HepG2 (cell line): ENCODE data around the gene TCF20. TPM values are rescaled to one million over a fixed set of nuclear protein-coding genes. Genes with fewer than 3 reads are reported as not detected.

ENCODE experiments used
- FOSL2 ChIP-seq: sonication (generic); formaldehyde crosslinking; IDR thresholded peaks from 2 replicates; pipeline ENCODE4 v1.4.0; 2020; ENCODE audit warnings: missing genetic modification reagents
- HNF4G ChIP-seq, 2 experiments: sonication (generic) in 1 of 2; formaldehyde crosslinking in 1 of 2; IDR thresholded peaks; 2 replicates each; pipeline versions ENCODE4 v1.4.0 to v1.6.1; 2011 to 2020; ENCODE audit warnings: borderline replicate concordance in 2 of 2, low read depth in 2 of 2, mild to moderate bottlenecking in 2 of 2, low read length in 1 of 2, missing genetic modification reagents in 1 of 2, moderate library complexity in 1 of 2
- ZBTB20 ChIP-seq: sonication (generic); formaldehyde crosslinking; IDR thresholded peaks from 2 replicates; pipeline ENCODE4 v1.8.1; 2023; ENCODE audit warnings: missing genetic modification reagents, low read depth, mild to moderate bottlenecking, borderline replicate concordance
- ZNF501 ChIP-seq: sonication (generic); formaldehyde crosslinking; IDR thresholded peaks from 2 replicates; pipeline ENCODE4 v1.5.1; 2020; ENCODE audit warnings: mild to moderate bottlenecking, moderate library complexity, missing genetic modification reagents
- ZNF556 ChIP-seq: sonication (generic); formaldehyde crosslinking; IDR thresholded peaks from 2 replicates; pipeline ENCODE4 v1.4.0; 2020; ENCODE audit warnings: mild to moderate bottlenecking, missing genetic modification reagents, borderline replicate concordance
- polyA plus RNA-seq, 8 experiments: library from polyadenylated mRNA; depleted of rRNA in 3 of 8; stranded (reverse) in 7 of 8; unstranded in 1 of 8; fragments of >200 nt; fragmentation: Illumina TruSeq in 4 of 8; extraction: Trizol in 4 of 8; gene quantifications; 2 replicates each; pipeline versions ENCODE4 v1.2.1 to v1.2.3, GENCODE V29; 2011 to 2016; ENCODE audit warnings: low read depth in 4 of 8, missing spikeins in 1 of 8, mixed read lengths in 1 of 8; ENCODE audit not compliant: insufficient read depth in 1 of 8
- total RNA-seq, 5 experiments: library from RNA; depleted of rRNA; stranded (reverse); fragments of >200 nt; fragmentation: Illumina TruSeq; extraction: Trizol; gene quantifications; 2 replicates each; pipeline ENCODE4 v1.2.3, GENCODE V29; 2016; ENCODE audit warnings: low read depth in 1 of 5
- TF ChIP-seq, protein P1 (sequence below), 2 experiments: fragments of 450-650 bp in 1 of 2; sonication (generic) in 1 of 2; formaldehyde crosslinking in 1 of 2; IDR thresholded peaks; 2 replicates each; pipeline versions ENCODE4 v1.6.1 to v1.8.0; 2016 to 2022; ENCODE audit warnings: antibody characterized with exemption in 1 of 2, mild to moderate bottlenecking in 1 of 2, missing genetic modification reagents in 1 of 2
- TF ChIP-seq, protein P2 (sequence below): sonication (generic); formaldehyde crosslinking; IDR thresholded peaks from 2 replicates; pipeline ENCODE4 v1.4.0; 2020; ENCODE audit warnings: mild to moderate bottlenecking, low read depth, missing genetic modification reagents
- TF ChIP-seq, protein P3 (sequence below): sonication (generic); formaldehyde crosslinking; IDR thresholded peaks from 2 replicates; pipeline ENCODE4 v1.5.0; 2020; ENCODE audit warnings: missing genetic modification reagents

TCF20 gene
- total and polyA plus RNA-seq, 2 of the 13 experiments (the other 11 are each of a cell fraction or from before 2014, with no cell fraction given): 12.8 to 23.7 TPM

DNA sequence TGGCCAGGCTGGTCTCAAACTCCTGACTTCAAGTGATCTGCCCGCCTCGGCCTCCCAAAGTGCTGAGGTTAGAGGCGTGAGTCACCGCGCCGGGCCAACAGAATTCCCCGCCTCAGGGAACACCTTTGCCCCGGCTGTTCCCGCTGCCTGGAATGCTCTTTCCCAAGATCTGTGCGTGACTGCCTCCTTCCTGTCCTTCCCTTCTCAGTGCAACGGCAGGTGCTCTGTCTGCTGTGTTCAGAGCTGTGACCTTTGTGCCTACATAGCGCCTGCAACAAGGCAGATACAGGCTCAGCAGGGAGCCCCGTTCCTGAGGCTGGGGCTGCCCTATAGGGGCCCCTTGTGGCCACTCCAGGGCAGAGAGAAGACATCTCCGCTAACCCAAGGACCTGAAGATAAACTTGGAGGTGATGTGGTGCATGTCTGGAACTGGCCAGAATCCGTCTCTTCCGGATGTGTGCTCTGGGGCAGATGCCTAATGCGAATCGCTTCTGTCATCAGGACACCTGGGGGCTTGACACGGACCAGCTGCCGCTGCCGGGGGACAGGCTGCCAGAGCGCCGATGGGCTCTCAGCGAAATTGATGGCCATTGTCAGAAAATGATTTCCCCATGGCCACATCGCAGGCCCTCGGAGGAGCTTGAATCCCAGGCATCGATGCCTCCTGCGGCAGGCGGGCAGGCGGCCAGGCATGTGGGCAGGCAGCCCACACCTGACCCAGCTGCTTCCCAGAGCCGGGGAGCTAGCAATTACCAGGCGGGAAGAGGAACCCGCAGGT, 43.5 kb upstream of the TCF20 start (continued):
- TF ChIP-seq, protein P1, sequence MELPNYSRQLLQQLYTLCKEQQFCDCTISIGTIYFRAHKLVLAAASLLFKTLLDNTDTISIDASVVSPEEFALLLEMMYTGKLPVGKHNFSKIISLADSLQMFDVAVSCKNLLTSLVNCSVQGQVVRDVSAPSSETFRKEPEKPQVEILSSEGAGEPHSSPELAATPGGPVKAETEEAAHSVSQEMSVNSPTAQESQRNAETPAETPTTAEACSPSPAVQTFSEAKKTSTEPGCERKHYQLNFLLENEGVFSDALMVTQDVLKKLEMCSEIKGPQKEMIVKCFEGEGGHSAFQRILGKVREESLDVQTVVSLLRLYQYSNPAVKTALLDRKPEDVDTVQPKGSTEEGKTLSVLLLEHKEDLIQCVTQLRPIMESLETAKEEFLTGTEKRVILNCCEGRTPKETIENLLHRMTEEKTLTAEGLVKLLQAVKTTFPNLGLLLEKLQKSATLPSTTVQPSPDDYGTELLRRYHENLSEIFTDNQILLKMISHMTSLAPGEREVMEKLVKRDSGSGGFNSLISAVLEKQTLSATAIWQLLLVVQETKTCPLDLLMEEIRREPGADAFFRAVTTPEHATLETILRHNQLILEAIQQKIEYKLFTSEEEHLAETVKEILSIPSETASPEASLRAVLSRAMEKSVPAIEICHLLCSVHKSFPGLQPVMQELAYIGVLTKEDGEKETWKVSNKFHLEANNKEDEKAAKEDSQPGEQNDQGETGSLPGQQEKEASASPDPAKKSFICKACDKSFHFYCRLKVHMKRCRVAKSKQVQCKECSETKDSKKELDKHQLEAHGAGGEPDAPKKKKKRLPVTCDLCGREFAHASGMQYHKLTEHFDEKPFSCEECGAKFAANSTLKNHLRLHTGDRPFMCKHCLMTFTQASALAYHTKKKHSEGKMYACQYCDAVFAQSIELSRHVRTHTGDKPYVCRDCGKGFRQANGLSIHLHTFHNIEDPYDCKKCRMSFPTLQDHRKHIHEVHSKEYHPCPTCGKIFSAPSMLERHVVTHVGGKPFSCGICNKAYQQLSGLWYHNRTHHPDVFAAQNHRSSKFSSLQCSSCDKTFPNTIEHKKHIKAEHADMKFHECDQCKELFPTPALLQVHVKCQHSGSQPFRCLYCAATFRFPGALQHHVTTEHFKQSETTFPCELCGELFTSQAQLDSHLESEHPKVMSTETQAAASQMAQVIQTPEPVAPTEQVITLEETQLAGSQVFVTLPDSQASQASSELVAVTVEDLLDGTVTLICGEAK (IDR thresholded peaks at IDR 0.05): no peak
- TF ChIP-seq, protein P1 (CRISPR knock-in tag; IDR thresholded peaks at IDR 0.05): peak; percentile 56; the same call in 1 of the 2 replicates
- TF ChIP-seq, protein P2, sequence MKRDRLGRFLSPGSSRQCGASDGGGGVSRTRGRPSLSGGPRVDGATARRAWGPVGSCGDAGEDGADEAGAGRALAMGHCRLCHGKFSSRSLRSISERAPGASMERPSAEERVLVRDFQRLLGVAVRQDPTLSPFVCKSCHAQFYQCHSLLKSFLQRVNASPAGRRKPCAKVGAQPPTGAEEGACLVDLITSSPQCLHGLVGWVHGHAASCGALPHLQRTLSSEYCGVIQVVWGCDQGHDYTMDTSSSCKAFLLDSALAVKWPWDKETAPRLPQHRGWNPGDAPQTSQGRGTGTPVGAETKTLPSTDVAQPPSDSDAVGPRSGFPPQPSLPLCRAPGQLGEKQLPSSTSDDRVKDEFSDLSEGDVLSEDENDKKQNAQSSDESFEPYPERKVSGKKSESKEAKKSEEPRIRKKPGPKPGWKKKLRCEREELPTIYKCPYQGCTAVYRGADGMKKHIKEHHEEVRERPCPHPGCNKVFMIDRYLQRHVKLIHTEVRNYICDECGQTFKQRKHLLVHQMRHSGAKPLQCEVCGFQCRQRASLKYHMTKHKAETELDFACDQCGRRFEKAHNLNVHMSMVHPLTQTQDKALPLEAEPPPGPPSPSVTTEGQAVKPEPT (CRISPR knock-in tag): peak; percentile 91
- TF ChIP-seq ZNF556 (peak; percentile 88), HNF4G (IDR thresholded peaks at IDR 0.05; ENCODE audit: borderline replicate concordance, low read depth, low read length) (peak; percentile 96), HNF4G (CRISPR knock-in tag; IDR thresholded peaks at IDR 0.05; ENCODE audit: borderline replicate concordance, low read depth) (peak; percentile 98), FOSL2 (CRISPR knock-in tag) (peak; percentile 98), ZNF501 (CRISPR knock-in tag) (peak; percentile 89), ZBTB20 (CRISPR knock-in tag) (peak; percentile 47; the same call in 1 of the 2 replicates)
- TF ChIP-seq, protein P3, sequence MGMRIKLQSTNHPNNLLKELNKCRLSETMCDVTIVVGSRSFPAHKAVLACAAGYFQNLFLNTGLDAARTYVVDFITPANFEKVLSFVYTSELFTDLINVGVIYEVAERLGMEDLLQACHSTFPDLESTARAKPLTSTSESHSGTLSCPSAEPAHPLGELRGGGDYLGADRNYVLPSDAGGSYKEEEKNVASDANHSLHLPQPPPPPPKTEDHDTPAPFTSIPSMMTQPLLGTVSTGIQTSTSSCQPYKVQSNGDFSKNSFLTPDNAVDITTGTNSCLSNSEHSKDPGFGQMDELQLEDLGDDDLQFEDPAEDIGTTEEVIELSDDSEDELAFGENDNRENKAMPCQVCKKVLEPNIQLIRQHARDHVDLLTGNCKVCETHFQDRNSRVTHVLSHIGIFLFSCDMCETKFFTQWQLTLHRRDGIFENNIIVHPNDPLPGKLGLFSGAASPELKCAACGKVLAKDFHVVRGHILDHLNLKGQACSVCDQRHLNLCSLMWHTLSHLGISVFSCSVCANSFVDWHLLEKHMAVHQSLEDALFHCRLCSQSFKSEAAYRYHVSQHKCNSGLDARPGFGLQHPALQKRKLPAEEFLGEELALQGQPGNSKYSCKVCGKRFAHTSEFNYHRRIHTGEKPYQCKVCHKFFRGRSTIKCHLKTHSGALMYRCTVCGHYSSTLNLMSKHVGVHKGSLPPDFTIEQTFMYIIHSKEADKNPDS (CRISPR knock-in tag): 0 out of 2 replicates have a peak, but pooled peaks have one; percentile 21
